ENCODE data around the gene PON3. TPM values are rescaled to one million over a fixed set of nuclear protein-coding genes. Genes with fewer than 3 reads are reported as not detected.

The PON3 gene
- total and polyA plus RNA-seq, 2 of the 13 experiments (the other 11 are each of a cell fraction or from before 2014, with no cell fraction given), result 23.6 to 37.8 TPM

GRCh38 chr7:95435422-95435780 is 39.2 kb upstream of the PON3 start (continued):
- TF ChIP-seq ZC3H4 (CRISPR knock-in tag; IDR thresholded peaks at IDR 0.05; ENCODE audit: borderline replicate concordance) (peak; percentile 83; the same call in 1 of the 2 replicates), ADNP (CRISPR knock-in tag; IDR thresholded peaks at IDR 0.05) (no peak), ZNF678 (CRISPR knock-in tag; IDR thresholded peaks at IDR 0.05) (no peak), ZNF549 (CRISPR knock-in tag; IDR thresholded peaks at IDR 0.05) (no peak), ZBTB25 (CRISPR knock-in tag; IDR thresholded peaks at IDR 0.05) (no peak), ZZZ3 (CRISPR knock-in tag; IDR thresholded peaks at IDR 0.05; ENCODE audit: borderline replicate concordance) (no peak)
- TF ChIP-seq, protein P1, sequence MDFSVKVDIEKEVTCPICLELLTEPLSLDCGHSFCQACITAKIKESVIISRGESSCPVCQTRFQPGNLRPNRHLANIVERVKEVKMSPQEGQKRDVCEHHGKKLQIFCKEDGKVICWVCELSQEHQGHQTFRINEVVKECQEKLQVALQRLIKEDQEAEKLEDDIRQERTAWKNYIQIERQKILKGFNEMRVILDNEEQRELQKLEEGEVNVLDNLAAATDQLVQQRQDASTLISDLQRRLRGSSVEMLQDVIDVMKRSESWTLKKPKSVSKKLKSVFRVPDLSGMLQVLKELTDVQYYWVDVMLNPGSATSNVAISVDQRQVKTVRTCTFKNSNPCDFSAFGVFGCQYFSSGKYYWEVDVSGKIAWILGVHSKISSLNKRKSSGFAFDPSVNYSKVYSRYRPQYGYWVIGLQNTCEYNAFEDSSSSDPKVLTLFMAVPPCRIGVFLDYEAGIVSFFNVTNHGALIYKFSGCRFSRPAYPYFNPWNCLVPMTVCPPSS (IDR thresholded peaks at IDR 0.05), result no peak
- TF ChIP-seq, protein P2, sequence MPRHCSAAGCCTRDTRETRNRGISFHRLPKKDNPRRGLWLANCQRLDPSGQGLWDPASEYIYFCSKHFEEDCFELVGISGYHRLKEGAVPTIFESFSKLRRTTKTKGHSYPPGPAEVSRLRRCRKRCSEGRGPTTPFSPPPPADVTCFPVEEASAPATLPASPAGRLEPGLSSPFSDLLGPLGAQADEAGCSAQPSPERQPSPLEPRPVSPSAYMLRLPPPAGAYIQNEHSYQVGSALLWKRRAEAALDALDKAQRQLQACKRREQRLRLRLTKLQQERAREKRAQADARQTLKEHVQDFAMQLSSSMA (CRISPR knock-in tag; IDR thresholded peaks at IDR 0.05), result no peak

GRCh38 chr7:95434557-95435421 is 38.6 kb upstream of the PON3 start, which contains the start of gene PON2:
Gene PON2 (minus strand): TSS chr7:95435028. CDS start chr7:95434951, 77 bp downstream.
- H3K4me1 ChIP-seq (ENCODE audit: insufficient read depth, low read length), result peaks cover 88% of the 10 kb centered on the region
- FAIRE-seq, result peak; percentile 36
- DNase-seq (ENCODE audit: low spot score), result peak; percentile 90
- peak within 1 kb of the TSS; percentile 82 for H3K4me2 ChIP-seq (ENCODE audit: low read depth, low read length)
- intact Hi-C loops (cut with micrococcal nuclease; ENCODE audit: unreplicated experiment) (loop anchor here (1.0 kb wide), 1 partner anchor 44 kb away; no protein-coding TSS in a partner anchor), in situ Hi-C loops (cut with HindIII; ENCODE audit: extremely low pct_ligation_motif_present, low pct_unique_long_range_greater_than_20kb) (no loop called here)
- ATAC-seq, result peak; percentile 98
- no TSS peak for BruUV-seq (replicated peaks)
- H3K79me2 ChIP-seq (ENCODE audit: insufficient read depth, low read length), result peaks cover 40% of the 10 kb centered on the region
- under 1% methylated on average over 35 of the region's 58 CpGs for WGBS (ENCODE audit: low lambda C conversion rate)
- H3K9me3 ChIP-seq (ENCODE audit: low read length), result no peaks in the 10 kb centered on the region
- ChIA-PET POLR2A (interaction anchor here (0.6 to 3.4 kb wide), 12 partner anchors 9 to 778 kb away, joined by 3 to 39 read pairs (median 4); partner anchors contain the start of gene PON3), CTCF (ENCODE audit: low intra/inter-chr PET ratio, low total read pairs) (interaction anchor here (0.6 kb wide), 1 partner anchor 42 kb away, joined by 3 read pairs; no protein-coding TSS in a partner anchor)
- no peaks in the 10 kb centered on the region for H4K20me1 ChIP-seq (ENCODE audit: insufficient read depth, low read length)
- no peaks in the 10 kb centered on the region for H3K27me3 ChIP-seq (ENCODE audit: control insufficient read depth in 1 of 2, insufficient read depth in 2 of 2, low read length in 2 of 2)
- H3K9ac ChIP-seq (ENCODE audit: insufficient read depth, low read depth, low read length), result peak within 1 kb of the TSS; percentile 90
- no peaks in the 10 kb centered on the region for H3K36me3 ChIP-seq (replicated peaks in 1 of 2; ENCODE audit: control insufficient read depth in 1 of 2, insufficient read depth in 2 of 2, low read length in 2 of 2)
- peak within 1 kb of the TSS; percentile 55 for H2AFZ ChIP-seq (ENCODE audit: low read length)
- H3K27ac ChIP-seq (ENCODE audit: extremely low read length, insufficient read depth, low read length), result peak within 1 kb of the TSS; percentile 91
- peak within 1 kb of the TSS; percentile 61 to 91 (median 83) for H3K4me3 ChIP-seq (replicated peaks in 1 of 3; ENCODE audit: insufficient read depth in 1 of 3, low read depth in 2 of 3, low read length in 3 of 3)
- TF ChIP-seq, protein P3, sequence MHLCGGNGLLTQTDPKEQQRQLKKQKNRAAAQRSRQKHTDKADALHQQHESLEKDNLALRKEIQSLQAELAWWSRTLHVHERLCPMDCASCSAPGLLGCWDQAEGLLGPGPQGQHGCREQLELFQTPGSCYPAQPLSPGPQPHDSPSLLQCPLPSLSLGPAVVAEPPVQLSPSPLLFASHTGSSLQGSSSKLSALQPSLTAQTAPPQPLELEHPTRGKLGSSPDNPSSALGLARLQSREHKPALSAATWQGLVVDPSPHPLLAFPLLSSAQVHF (CRISPR knock-in tag; IDR thresholded peaks at IDR 0.05), result no peak
- TF ChIP-seq, protein P4, sequence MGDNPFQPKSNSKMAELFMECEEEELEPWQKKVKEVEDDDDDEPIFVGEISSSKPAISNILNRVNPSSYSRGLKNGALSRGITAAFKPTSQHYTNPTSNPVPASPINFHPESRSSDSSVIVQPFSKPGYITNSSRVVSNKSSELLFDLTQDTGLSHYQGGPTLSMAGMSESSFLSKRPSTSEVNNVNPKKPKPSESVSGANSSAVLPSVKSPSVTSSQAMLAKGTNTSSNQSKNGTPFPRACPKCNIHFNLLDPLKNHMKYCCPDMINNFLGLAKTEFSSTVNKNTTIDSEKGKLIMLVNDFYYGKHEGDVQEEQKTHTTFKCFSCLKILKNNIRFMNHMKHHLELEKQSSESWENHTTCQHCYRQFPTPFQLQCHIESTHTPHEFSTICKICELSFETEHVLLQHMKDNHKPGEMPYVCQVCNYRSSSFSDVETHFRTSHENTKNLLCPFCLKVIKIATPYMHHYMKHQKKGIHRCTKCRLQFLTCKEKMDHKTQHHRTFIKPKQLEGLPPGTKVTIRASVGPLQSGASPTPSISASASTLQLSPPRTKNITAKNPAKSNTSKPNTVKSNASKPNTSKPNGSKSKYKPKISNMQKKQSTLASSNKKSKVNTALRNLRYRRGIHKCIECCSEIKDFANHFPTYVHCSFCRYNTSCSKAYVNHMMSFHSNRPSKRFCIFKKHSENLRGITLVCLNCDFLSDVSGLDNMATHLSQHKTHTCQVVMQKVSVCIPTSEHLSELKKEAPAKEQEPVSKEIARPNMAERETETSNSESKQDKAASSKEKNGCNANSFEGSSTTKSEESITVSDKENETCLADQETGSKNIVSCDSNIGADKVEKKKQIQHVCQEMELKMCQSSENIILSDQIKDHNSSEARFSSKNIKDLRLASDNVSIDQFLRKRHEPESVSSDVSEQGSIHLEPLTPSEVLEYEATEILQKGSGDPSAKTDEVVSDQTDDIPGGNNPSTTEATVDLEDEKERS (CRISPR knock-in tag; IDR thresholded peaks at IDR 0.05), result no peak; the same call in 1 of the 2 replicates
- TF ChIP-seq ZNF766 (CRISPR knock-in tag; IDR thresholded peaks at IDR 0.05; ENCODE audit: borderline replicate concordance), result peak; percentile 80; the same call in 1 of the 2 replicates
- TF ChIP-seq RBAK (CRISPR knock-in tag; IDR thresholded peaks at IDR 0.05), result no peak
- no peak for TF ChIP-seq PCBP2 (optimal IDR thresholded peaks at IDR 0.05; ENCODE audit: low read depth, low read length, poor library complexity, severe bottlenecking)
- no peak for TF ChIP-seq POLR2AphosphoS2 (IDR thresholded peaks at IDR 0.05; ENCODE audit: low read depth, low read length)
- peak; percentile 86; the same call in 1 of the 2 replicates for TF ChIP-seq ZNF232 (CRISPR knock-in tag; IDR thresholded peaks at IDR 0.05; ENCODE audit: borderline replicate concordance)

All from HepG2 (cell line).